ENCODE data around the gene KLF6.

The KLF6 gene

GRCh38 chr10:3787016-3787400, 2.0 kb upstream of the KLF6 start:
- Histone ChIP-seq H3K4me1 (ENCODE audit: low read depth, poor library complexity, severe bottlenecking) (peaks cover 11% of the 10 kb centered on the region), H3K9ac (no peak overlapping the region), H3K4me2 (no peak overlapping the region), H3K4me3 (IDR thresholded peaks at IDR 0.05; ENCODE audit: insufficient read depth, low read depth, low read length) (no peak overlapping the region), H2AFZ (ENCODE audit: low read depth) (no peak overlapping the region), H3K27ac (no peak overlapping the region), H3K36me3 (ENCODE audit: insufficient read depth) (no peaks in the 10 kb centered on the region), H3K27me3 (ENCODE audit: insufficient read depth, low read depth) (no peaks in the 10 kb centered on the region), H4K20me1 (ENCODE audit: insufficient read depth) (no peaks in the 10 kb centered on the region; the same call in 1 of the 2 replicates), H3K79me2 (ENCODE audit: insufficient read depth, low read depth) (peaks cover 30% of the 10 kb centered on the region)
- no peak for TF ChIP-seq CTCF (conservative IDR thresholded peaks at IDR 0.05; ENCODE audit: low read depth, low read length)

- Histone ChIP-seq H3K27ac (peak overlapping the region; percentile 91), H3K4me2 (peak overlapping the region; percentile 89), H4K20me1 (ENCODE audit: insufficient read depth) (no peaks in the 10 kb centered on the region; the same call in 1 of the 2 replicates), H3K4me3 (IDR thresholded peaks at IDR 0.05; ENCODE audit: insufficient read depth, low read depth, low read length) (no peak overlapping the region), H3K36me3 (ENCODE audit: insufficient read depth) (peaks cover 4% of the 10 kb centered on the region; the same call in 1 of the 2 replicates), H3K9ac (peak overlapping the region; percentile 98), H2AFZ (ENCODE audit: low read depth) (no peak overlapping the region), H3K27me3 (ENCODE audit: insufficient read depth, low read depth) (no peaks in the 10 kb centered on the region), H3K4me1 (ENCODE audit: low read depth, poor library complexity, severe bottlenecking) (peaks cover 16% of the 10 kb centered on the region), H3K79me2 (ENCODE audit: insufficient read depth, low read depth) (peaks cover 35% of the 10 kb centered on the region)
- no peak for TF ChIP-seq CTCF (conservative IDR thresholded peaks at IDR 0.05; ENCODE audit: low read depth, low read length)
These were observed 1.4 kb upstream of the KLF6 start for GRCh38 chr10:3786295-3787015.

GRCh38 chr10:3785851-3786271, 852 bp upstream of the KLF6 start:
- no peak overlapping the region for H3K4me3 ChIP-seq (IDR thresholded peaks at IDR 0.05; ENCODE audit: insufficient read depth, low read depth, low read length)
- peaks cover 22% of the 10 kb centered on the region for H3K4me1 ChIP-seq (ENCODE audit: low read depth, poor library complexity, severe bottlenecking)
- peaks cover 10% of the 10 kb centered on the region; the same call in 1 of the 2 replicates for H3K36me3 ChIP-seq (ENCODE audit: insufficient read depth)
- peaks cover 3% of the 10 kb centered on the region; the same call in 1 of the 2 replicates for H4K20me1 ChIP-seq (ENCODE audit: insufficient read depth)
- peak overlapping the region; percentile 98 for H3K9ac ChIP-seq
- H3K27ac ChIP-seq: peak overlapping the region; percentile 91
- H3K79me2 ChIP-seq (ENCODE audit: insufficient read depth, low read depth): peaks cover 41% of the 10 kb centered on the region
- no peak for TF ChIP-seq CTCF (conservative IDR thresholded peaks at IDR 0.05; ENCODE audit: low read depth, low read length)
- peak overlapping the region; percentile 89 for H3K4me2 ChIP-seq
- no peak overlapping the region for H2AFZ ChIP-seq (ENCODE audit: low read depth)
- no peaks in the 10 kb centered on the region for H3K27me3 ChIP-seq (ENCODE audit: insufficient read depth, low read depth)

- H3K4me1 ChIP-seq (ENCODE audit: low read depth, poor library complexity, severe bottlenecking): peaks cover 27% of the 10 kb centered on the region
- peaks cover 46% of the 10 kb centered on the region for H3K79me2 ChIP-seq (ENCODE audit: insufficient read depth, low read depth)
- no peak overlapping the region for H2AFZ ChIP-seq (ENCODE audit: low read depth)
- peak overlapping the region; percentile 89; the same call in 1 of the 2 replicates for H3K4me2 ChIP-seq
- H3K27ac ChIP-seq: peak overlapping the region; percentile 95
- H3K27me3 ChIP-seq (ENCODE audit: insufficient read depth, low read depth): no peaks in the 10 kb centered on the region
- TF ChIP-seq CTCF (conservative IDR thresholded peaks at IDR 0.05; ENCODE audit: low read depth, low read length): no peak
- no peak overlapping the region for H3K4me3 ChIP-seq (IDR thresholded peaks at IDR 0.05; ENCODE audit: insufficient read depth, low read depth, low read length)
- H3K36me3 ChIP-seq (ENCODE audit: insufficient read depth): peaks cover 15% of the 10 kb centered on the region
- peaks cover 8% of the 10 kb centered on the region; the same call in 1 of the 2 replicates for H4K20me1 ChIP-seq (ENCODE audit: insufficient read depth)
- H3K9ac ChIP-seq: peak overlapping the region; percentile 98
These were observed 342 bp upstream of the KLF6 start for GRCh38 chr10:3785251-3785850.

All from KMS-11 (cell line).